Measurements from ENCODE around the gene DERL2.

DNA sequence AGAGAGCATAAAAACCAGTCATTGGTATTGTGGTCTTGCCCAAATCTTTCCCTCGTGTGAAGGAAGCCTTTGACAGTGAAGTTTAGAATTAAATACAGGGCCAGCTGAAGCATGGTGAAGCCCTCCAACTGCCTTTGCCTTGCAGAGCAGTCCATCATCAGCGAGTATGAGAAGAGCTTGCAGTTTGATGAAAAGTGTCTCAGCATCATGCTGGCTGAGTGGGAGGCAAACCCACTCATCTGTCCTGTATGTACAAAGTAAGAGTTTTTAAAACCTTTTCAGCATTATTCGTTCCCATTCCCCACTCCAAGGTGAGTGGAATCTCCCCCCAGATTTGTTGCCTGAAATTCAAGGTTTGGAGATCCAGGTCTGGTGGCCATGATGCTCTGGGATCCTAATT, 60.2 kb downstream of the DERL2 start:
- TF ChIP-seq CTCF (IDR thresholded peaks at IDR 0.05 in 4 of 5, conservative IDR thresholded peaks at IDR 0.05 in 1 of 5) (no peak), POLR2A (IDR thresholded peaks at IDR 0.05) (no peak)
